GM19467 (cell line): Measurements from ENCODE around the gene TGFBR3L.

Experiments used
- ATAC-seq: cut with Tn5 transposase; IDR thresholded peaks from one replicate; pipeline ENCODE4 v1.9.1; 2021; ENCODE audit warnings: mild to moderate bottlenecking, moderate library complexity; ENCODE audit not compliant: unreplicated experiment

TGFBR3L gene

GRCh38 chr19:7914598-7915045 lies at the start of gene TGFBR3L:
Gene TGFBR3L (plus strand): TSS chr19:7914830.
- ATAC-seq, result no peak

GRCh38 chr19:7865262-7865911 lies 49.2 kb upstream of the TGFBR3L start:
- ATAC-seq, result no peak

GRCh38 chr19:7866399-7867091 lies 48.1 kb upstream of the TGFBR3L start:
- ATAC-seq, result no peak

- no peak for ATAC-seq
Observed at GRCh38 chr19:7867092-7867844, 47.4 kb upstream of the TGFBR3L start.

GRCh38 chr19:7868326-7868670 lies 46.3 kb upstream of the TGFBR3L start:
- ATAC-seq, result no peak

GRCh38 chr19:7868671-7869452 lies 45.8 kb upstream of the TGFBR3L start:
- ATAC-seq, result peak; percentile 60

- ATAC-seq, result peak; percentile 38
Observed at GRCh38 chr19:7869453-7869909, 45.1 kb upstream of the TGFBR3L start.

GRCh38 chr19:7869910-7870511 lies 44.6 kb upstream of the TGFBR3L start:
- no peak for ATAC-seq

- no peak for ATAC-seq
Observed at GRCh38 chr19:7870571-7871436, 43.8 kb upstream of the TGFBR3L start.

GRCh38 chr19:7871437-7872305 lies 43.0 kb upstream of the TGFBR3L start:
- no peak for ATAC-seq

GRCh38 chr19:7872306-7873204 lies 42.1 kb upstream of the TGFBR3L start:
- ATAC-seq, result no peak

- ATAC-seq, result no peak
Observed at GRCh38 chr19:7873304-7874075, 41.1 kb upstream of the TGFBR3L start.

GRCh38 chr19:7874076-7874896 lies 40.3 kb upstream of the TGFBR3L start, which contains the start of gene PRR36:
Gene PRR36 (minus strand): TSS chr19:7874390. CDS start chr19:7873689, 701 bp downstream.
- ATAC-seq, result no peak

- ATAC-seq, result no peak
Observed at GRCh38 chr19:7874897-7875273, 39.7 kb upstream of the TGFBR3L start.

GRCh38 chr19:7877249-7877836 lies 37.3 kb upstream of the TGFBR3L start:
- ATAC-seq, result no peak
